PC-9 (cell line): Measurements from ENCODE around the gene C1orf94.

Experiments used
- EZH2 ChIP-seq: fragments of 200-600 bp; sonication (generic); IDR thresholded peaks from 2 replicates; pipeline ENCODE4 v1.8.0; 2017; ENCODE audit warnings: antibody characterized with exemption, low read depth
- TF ChIP-seq, protein P1 (sequence below): fragments of 200-600 bp; sonication (generic); conservative IDR thresholded peaks from 2 replicates; pipeline ENCODE4 v1.6.1; 2017; ENCODE audit warnings: mixed run types, antibody characterized with exemption, mild to moderate bottlenecking, moderate library complexity

DNA sequence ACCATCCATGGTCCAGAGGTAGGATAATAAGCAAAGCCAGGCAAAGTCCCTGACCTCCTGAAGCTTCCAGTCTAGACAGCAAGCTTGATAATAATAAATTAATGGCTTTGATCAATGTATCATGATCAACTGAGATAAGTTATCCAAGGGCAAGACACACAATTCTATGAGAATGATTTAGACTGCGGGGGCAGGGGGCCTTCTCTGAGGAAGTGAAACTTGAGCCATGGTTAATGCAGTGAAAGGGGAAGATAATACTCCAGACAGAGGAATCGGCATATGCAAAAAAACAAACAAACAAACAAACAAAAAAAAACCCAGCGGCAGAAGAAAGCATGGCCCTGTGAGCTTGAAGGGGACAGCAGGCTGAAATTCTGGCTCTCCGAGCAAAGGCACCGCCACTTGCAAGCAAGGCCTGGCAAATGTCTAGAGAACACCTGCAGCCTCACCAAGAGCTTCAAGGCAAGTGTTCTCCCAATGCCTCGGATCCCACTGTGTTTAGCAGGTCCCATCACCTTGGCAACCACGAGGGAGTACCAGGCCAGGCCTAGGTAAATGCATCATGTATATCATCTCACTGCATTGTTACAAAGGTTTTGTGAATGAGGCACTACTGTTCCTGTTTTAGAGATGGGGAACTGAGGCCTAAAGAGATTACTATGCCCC is 36.6 kb upstream of the C1orf94 start:
- TF ChIP-seq, protein P1, sequence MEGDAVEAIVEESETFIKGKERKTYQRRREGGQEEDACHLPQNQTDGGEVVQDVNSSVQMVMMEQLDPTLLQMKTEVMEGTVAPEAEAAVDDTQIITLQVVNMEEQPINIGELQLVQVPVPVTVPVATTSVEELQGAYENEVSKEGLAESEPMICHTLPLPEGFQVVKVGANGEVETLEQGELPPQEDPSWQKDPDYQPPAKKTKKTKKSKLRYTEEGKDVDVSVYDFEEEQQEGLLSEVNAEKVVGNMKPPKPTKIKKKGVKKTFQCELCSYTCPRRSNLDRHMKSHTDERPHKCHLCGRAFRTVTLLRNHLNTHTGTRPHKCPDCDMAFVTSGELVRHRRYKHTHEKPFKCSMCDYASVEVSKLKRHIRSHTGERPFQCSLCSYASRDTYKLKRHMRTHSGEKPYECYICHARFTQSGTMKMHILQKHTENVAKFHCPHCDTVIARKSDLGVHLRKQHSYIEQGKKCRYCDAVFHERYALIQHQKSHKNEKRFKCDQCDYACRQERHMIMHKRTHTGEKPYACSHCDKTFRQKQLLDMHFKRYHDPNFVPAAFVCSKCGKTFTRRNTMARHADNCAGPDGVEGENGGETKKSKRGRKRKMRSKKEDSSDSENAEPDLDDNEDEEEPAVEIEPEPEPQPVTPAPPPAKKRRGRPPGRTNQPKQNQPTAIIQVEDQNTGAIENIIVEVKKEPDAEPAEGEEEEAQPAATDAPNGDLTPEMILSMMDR = no peak
- no peak for TF ChIP-seq EZH2
